Stomach (tissue), 9 donors: ENCODE data around the gene KIRREL3. TPM values are rescaled to one million over a fixed set of nuclear protein-coding genes. Genes with fewer than 3 reads are reported as not detected.
A peak's percentile ranks its signal among the peaks of the same experiment; 100 is the strongest.

ENCODE experiments used
- DNase-seq, 2 donors: peaks; one replicate each; pipeline versions ENCODE4 v3.0.0 to v3.0.0-alpha.2; 2013 to 2019
- H3K27ac ChIP-seq, 5 donors: fragments of 200-600 bp in 4 of 5; sonication (generic) in 4 of 5; one replicate each; pipeline ENCODE4 v1.5.1; 2013 to 2019; ENCODE audit warnings: mild to moderate bottlenecking in 1 of 5, moderate library complexity in 1 of 5
- H3K27me3 ChIP-seq, 3 donors: fragments of 200-600 bp; sonication (generic); one replicate each; pipeline ENCODE4 v1.5.1; 2017 to 2019; ENCODE audit warnings: mixed run types in 1 of 3
- H3K36me3 ChIP-seq, 4 donors: fragments of 200-600 bp; sonication (generic); 1 replicate in 3 of 4; 2 replicates in 1 of 4; pipeline ENCODE4 v1.5.1; 2016 to 2019
- H3K4me1 ChIP-seq, 4 donors: fragments of 200-600 bp; sonication (generic); one replicate each; pipeline ENCODE4 v1.5.1; 2016 to 2019
- H3K4me3 ChIP-seq, 4 donors: fragments of 200-600 bp; sonication (generic) in 3 of 4; one replicate each; pipeline ENCODE4 v1.5.1; 2016 to 2019; ENCODE audit warnings: mild to moderate bottlenecking in 1 of 4
- H3K9me3 ChIP-seq, 4 donors: fragments of 200-600 bp; sonication (generic); one replicate each; pipeline ENCODE4 v1.5.1; 2016 to 2019
- EP300 ChIP-seq: sonication (generic); formaldehyde crosslinking; IDR thresholded peaks from one replicate; pipeline ENCODE4 v1.6.1; 2017; ENCODE audit warnings: antibody characterized with exemption
- POLR2A ChIP-seq, 4 donors: fragments of 450-650 bp; IDR thresholded peaks; one replicate each; pipeline ENCODE4 v1.6.1; 2016; ENCODE audit warnings: antibody characterized with exemption in 4 of 4, control low read depth in 2 of 4, mild to moderate bottlenecking in 1 of 4, moderate library complexity in 1 of 4
- POLR2AphosphoS5 ChIP-seq, 3 donors: sonication (generic); formaldehyde crosslinking; IDR thresholded peaks; one replicate each; pipeline ENCODE4 v1.6.1; 2016; ENCODE audit warnings: antibody characterized with exemption in 3 of 3
- WGBS, 5 donors: extraction: QIAGEN DNeasy Blood & Tissue Kit in 3 of 5; methylation state at CpG; one replicate each; pipeline versions ENCODE4 v1.1.5 to v1.1.7; 2013 to 2018; 5-methylcytosine and 5-hydroxymethylcytosine counted together
- intact Hi-C: fragments of 100-400 bp; cut with DNase I; formaldehyde crosslinking; loops from one replicate; pipeline ENCODE4 v1.15.1; 2023; ENCODE audit warnings: low total_unique reads
- polyA plus RNA-seq, 3 donors: library from polyadenylated mRNA; stranded (reverse); fragments of 200-250 nt; gene quantifications; one replicate each; pipeline ENCODE4 v1.2.3, GENCODE V29; 2013
- total RNA-seq, 5 donors: library from RNA; depleted of rRNA; stranded (reverse); fragments of >200 nt; gene quantifications; one replicate each; pipeline versions ENCODE4 v1.1.0 to v1.2.3, GENCODE V29; 2014 to 2016
- TF ChIP-seq, protein P1 (sequence below), 7 experiments: fragments of 450-650 bp in 4 of 7; fragments of 200-600 bp in 3 of 7; sonication (generic) in 3 of 7; IDR thresholded peaks; one replicate each; pipeline ENCODE4 v1.5.1; 2016 to 2019; ENCODE audit warnings: antibody characterized with exemption in 7 of 7, control low read depth in 2 of 7, mild to moderate bottlenecking in 1 of 7
- donor health status: healthy with polysubstance abuse.
- donor health status: Bipolar disorder and iron deficiency.
- donor health status: healthy.

The KIRREL3 gene
- total and polyA plus RNA-seq, 8 donors, result 0.10 to 1.7 (median 0.38) TPM; not detected in 4

DNA sequence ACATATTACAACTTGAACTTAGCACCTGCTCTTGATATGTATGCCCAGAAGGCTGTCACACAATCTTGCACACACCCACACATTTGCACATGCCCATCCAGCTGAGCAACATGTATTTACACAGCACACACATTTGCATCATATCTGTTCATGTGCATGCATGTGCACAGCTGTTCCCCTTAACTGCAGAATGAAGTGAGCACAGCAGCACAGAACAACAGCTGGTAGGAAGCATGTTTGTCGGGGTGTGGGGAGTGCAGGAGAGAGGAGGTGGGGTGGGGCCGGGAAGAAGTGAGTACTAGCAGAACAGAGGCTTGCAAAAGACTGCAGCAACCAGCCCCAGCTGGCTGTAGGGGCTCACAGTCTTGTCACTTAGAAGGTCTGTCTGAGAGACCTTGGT is 296.5 kb downstream of the KIRREL3 start:
- Histone ChIP-seq H3K9me3 (no peaks in the 10 kb centered on the region), H3K27me3 (peaks cover 0 to 10% (median 0%) of the 10 kb centered on the region in 3 donors), H3K27ac (no peak overlapping the region), H3K4me1 (no peaks in the 10 kb centered on the region), H3K4me3 (no peak overlapping the region), H3K36me3 (no peaks in the 10 kb centered on the region)
- peak in 1 of 2 donors; percentile 34 for DNase-seq
- intact Hi-C loops, result no loop called here
- WGBS, 5 donors, result 24 to 54% (median 32%) methylated on average over 2 of the region's 2 CpGs
- TF ChIP-seq POLR2A (IDR thresholded peaks at IDR 0.05), result no peak
- TF ChIP-seq POLR2AphosphoS5 (IDR thresholded peaks at IDR 0.05), result no peak
- TF ChIP-seq EP300, result no peak
- TF ChIP-seq, protein P1, sequence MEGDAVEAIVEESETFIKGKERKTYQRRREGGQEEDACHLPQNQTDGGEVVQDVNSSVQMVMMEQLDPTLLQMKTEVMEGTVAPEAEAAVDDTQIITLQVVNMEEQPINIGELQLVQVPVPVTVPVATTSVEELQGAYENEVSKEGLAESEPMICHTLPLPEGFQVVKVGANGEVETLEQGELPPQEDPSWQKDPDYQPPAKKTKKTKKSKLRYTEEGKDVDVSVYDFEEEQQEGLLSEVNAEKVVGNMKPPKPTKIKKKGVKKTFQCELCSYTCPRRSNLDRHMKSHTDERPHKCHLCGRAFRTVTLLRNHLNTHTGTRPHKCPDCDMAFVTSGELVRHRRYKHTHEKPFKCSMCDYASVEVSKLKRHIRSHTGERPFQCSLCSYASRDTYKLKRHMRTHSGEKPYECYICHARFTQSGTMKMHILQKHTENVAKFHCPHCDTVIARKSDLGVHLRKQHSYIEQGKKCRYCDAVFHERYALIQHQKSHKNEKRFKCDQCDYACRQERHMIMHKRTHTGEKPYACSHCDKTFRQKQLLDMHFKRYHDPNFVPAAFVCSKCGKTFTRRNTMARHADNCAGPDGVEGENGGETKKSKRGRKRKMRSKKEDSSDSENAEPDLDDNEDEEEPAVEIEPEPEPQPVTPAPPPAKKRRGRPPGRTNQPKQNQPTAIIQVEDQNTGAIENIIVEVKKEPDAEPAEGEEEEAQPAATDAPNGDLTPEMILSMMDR (IDR thresholded peaks at IDR 0.05), result no peak

DNA sequence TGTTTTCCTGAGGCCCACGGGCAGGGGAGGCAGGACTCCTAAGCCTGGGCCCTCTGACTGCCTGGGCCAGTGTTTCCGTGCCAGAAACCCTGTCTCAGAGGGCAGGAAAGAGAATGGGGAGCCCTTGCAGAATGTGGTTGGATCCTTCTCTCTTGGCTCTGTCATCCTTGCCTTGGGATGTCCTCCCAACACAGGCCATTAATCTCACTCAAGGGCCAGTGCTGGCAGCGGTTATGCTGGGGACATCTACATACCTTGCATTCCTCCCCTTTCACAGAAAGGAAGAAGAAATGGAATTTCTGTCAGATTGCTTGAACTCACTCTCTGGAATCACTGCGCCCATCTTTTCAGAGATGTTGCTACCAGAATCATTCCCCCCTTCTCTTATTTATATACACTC is 296.9 kb downstream of the KIRREL3 start:
- H3K4me1 ChIP-seq, result no peaks in the 10 kb centered on the region
- WGBS, 5 donors, result 61 to 79% (median 69%) methylated on average over 4 of the region's 4 CpGs
- no peak for DNase-seq

DNA sequence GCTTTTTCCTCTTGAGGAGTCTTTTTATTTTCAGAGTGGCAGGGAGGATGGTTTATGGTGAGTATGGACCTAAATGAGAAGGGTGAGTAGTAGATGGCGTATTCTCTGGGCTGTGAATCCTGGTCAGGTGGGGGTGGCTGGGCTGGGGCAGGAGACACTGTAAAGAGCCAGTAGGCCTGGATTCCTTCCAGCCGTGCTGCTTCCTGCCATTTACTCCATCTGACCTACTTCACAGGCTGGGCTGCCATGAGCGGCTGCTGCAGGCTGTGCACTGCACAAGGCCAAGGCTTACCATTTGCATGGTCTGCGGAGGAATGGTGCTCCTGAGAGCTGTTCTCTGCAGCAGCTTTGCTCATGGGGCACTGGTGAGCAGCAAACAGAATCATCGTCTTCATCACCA is 297.6 kb downstream of the KIRREL3 start:
- Histone ChIP-seq H3K36me3 (no peaks in the 10 kb centered on the region), H3K9me3 (no peaks in the 10 kb centered on the region), H3K27ac (no peak overlapping the region), H3K27me3 (peaks cover 0 to 11% (median 0%) of the 10 kb centered on the region in 3 donors), H3K4me3 (no peak overlapping the region), H3K4me1 (no peaks in the 10 kb centered on the region)
- TF ChIP-seq, protein P1 (IDR thresholded peaks at IDR 0.05), result no peak
- TF ChIP-seq EP300 (no peak), POLR2AphosphoS5 (IDR thresholded peaks at IDR 0.05) (no peak), POLR2A (IDR thresholded peaks at IDR 0.05) (no peak)
- peak in 1 of 2 donors; percentile 38 for DNase-seq
- intact Hi-C loops, result no loop called here
- 84 to 93% (median 89%) methylated on average over 5 of the region's 5 CpGs for WGBS, 5 donors

More for the DNA sequence above, 296.9 kb downstream of the KIRREL3 start:
- Histone ChIP-seq H3K9me3 (no peaks in the 10 kb centered on the region), H3K4me3 (no peak overlapping the region), H3K36me3 (no peaks in the 10 kb centered on the region), H3K27ac (no peak overlapping the region), H3K27me3 (peaks cover 0 to 10% (median 0%) of the 10 kb centered on the region in 3 donors)
- intact Hi-C loops, result no loop called here
- TF ChIP-seq, protein P1 (IDR thresholded peaks at IDR 0.05), result no peak
- TF ChIP-seq POLR2AphosphoS5 (IDR thresholded peaks at IDR 0.05), result no peak

DNA sequence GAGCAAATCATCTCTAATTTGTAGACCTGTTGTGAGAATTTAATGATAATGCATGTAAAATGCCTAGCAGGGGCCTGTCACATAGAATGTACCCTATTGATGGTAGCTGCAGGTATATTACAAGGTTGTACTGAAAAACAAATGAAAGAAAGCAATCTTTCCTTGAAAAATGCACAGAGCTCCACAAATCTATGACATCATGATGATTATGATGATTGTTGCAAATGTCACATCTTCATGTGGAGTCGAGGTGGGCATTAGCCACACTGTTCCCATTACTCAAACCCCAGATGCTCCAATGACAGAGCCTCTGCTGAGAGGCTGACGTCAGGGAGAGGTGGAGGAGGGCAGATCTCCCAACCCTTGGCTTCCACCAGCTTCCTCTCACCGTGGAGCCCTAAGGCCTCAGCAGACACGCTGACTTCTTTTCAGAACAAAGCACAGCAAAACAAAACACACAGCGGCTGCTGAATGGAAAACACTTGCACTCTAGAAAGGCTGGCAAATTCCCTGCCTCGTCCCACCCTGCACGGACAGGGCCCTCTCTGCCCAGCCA is 298.3 kb downstream of the KIRREL3 start:
- H3K9me3 ChIP-seq, result no peaks in the 10 kb centered on the region
- TF ChIP-seq POLR2A (IDR thresholded peaks at IDR 0.05) (no peak), POLR2AphosphoS5 (IDR thresholded peaks at IDR 0.05) (no peak), EP300 (no peak)
- TF ChIP-seq, protein P1 (IDR thresholded peaks at IDR 0.05), result no peak
- H3K27me3 ChIP-seq, result peaks cover 0 to 12% (median 0%) of the 10 kb centered on the region in 3 donors
- H3K4me3 ChIP-seq, result no peak overlapping the region
- no peak overlapping the region for H3K27ac ChIP-seq
- H3K36me3 ChIP-seq, result no peaks in the 10 kb centered on the region
- intact Hi-C loops, result no loop called here
- DNase-seq, result no peak
- WGBS, 5 donors, result 73 to 92% (median 81%) methylated on average over 7 of the region's 7 CpGs
- no peaks in the 10 kb centered on the region for H3K4me1 ChIP-seq
